HG03159 (cell line): ENCODE data around the gene LIG1.
A peak's percentile ranks its signal among the peaks of the same experiment; 100 is the strongest.

Experiments
- ATAC-seq: cut with Tn5 transposase; IDR thresholded peaks from one replicate; pipeline ENCODE4 v1.9.1; 2021; ENCODE audit warnings: mild to moderate bottlenecking, moderate library complexity; ENCODE audit not compliant: unreplicated experiment

Gene LIG1

GRCh38 chr19:48182434-48182833 is 12.3 kb upstream of the LIG1 start:
- ATAC-seq = no peak

DNA sequence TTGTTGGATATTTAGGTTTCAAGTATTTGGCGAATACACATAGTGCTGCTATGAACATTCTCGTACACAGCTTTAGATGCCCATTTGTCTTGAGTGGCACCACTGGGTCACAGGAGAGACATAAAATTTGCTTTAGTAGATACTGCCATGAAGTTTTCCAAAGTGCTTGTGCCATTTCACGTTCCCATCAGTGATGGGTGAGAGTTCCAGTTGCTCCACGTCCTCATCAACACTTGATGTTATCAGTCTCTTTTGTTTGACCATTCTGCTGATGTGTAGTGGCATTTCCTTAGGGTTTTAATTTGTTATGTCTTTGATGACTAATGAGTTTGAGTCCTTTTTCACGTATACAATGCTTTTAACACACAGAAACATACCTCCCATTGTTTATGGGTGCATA is 11.4 kb upstream of the LIG1 start:
- no peak for ATAC-seq

DNA sequence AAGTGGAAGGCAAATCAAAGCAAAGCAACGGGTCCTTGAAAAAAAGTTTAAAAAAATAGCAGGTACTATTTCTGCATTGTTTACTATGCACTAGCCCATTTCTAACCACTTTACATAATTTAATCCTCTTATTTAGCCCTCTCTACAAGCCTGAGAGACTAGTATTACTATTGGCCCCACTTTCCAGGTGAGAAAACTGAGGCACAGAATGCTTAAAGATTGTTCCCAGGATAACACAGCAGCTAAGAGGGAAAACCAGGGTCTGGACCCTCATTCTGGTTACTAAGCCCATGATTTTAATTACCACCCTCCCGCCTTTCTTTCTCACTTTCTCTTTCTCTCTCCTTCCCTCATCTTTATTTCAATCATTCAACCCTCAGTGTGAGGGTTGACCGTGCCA is 6.1 kb upstream of the LIG1 start:
- no peak for ATAC-seq

DNA sequence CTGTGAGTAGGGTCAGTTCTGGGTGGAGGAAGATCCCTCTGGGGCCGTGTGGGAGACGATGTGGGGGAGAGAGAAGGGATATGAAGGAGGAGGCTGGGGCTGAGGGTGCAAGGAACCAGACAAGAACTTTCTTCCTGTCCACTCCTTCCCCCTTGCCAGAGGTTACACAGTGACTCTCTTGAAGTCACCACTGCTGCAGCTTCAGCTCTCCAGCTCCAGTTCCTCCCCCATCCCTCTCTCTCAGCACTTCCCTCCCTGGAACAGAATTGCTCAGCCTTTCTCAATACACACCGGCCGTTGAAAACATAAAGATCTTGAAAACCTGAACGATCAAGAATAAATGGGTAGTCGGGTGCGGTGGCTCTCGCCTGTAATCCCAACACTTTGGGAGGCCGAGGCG is 5.4 kb upstream of the LIG1 start:
- no peak for ATAC-seq

DNA sequence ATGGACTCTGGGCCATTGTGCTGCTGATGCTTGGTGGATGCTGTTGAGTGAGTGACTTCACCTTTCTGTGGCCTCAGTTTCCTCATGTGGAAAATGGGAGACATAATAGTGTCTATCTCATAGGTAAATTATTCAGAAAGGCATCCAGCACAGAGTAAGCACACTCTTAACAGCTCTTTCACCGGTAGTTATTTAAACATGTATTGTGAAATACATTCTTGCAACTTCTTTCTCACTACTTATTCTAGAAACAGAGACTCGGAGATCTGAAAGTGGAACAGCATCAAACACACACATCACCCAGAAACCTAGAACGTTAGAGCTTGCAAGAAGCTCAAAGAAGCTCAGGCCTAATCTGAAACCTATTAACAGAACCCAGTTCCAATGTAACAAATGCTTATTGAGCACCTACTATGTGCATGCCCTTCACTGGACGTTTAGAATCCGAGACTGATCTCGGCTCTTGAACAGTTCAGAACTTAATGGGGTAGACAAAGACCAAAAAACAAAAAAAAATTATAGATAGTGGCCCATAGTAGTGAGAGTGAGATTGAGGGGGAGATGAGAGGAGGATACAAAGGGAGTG is 4.4 kb upstream of the LIG1 start:
- no peak for ATAC-seq

DNA sequence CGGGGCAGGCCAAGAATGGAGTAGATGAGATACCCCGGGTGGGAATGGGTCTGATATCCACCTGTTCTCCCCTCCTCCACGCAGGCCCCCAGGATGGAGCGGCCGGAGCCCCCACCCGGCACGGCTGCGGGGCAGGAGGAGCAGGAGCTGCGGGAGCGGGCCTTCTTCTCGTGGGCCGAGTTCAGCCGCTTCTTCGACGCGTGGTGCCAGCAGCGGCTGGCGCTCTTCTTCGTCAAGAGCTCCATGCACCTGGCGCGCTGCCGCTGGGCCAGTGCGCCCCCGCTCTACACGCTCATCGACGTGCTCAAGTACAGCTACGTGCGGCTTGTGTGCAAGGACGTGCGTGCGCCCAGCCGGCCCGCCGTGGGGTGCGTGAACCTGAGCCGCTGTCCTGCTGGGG is 1.6 kb upstream of the LIG1 start:
- no peak for ATAC-seq

DNA sequence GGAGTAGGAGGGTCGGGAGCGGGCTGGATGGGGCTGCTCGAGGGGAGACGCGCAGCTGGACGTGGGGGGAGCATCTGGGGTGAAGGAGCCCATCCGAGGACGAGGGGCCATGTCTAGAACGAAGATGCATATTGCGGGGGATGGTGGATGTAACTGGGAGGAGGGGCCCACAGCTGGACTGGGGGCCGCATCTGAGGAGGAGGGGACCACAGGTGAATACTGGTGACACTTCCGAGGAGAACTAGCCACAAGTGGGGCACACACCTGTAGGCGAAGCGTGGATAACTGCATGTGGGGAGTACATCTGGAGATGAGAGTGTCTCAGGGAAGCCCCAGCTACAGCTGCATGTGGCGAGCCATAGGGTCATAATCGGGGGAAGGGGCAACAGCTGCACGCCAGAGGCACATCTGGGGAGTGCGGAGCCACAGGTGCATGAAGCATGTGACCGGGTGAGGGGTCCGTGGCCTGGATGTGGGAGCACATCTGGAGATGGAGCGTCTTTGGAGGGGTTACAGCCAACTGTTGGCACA is 738 bp upstream of the LIG1 start:
- ATAC-seq = no peak

DNA sequence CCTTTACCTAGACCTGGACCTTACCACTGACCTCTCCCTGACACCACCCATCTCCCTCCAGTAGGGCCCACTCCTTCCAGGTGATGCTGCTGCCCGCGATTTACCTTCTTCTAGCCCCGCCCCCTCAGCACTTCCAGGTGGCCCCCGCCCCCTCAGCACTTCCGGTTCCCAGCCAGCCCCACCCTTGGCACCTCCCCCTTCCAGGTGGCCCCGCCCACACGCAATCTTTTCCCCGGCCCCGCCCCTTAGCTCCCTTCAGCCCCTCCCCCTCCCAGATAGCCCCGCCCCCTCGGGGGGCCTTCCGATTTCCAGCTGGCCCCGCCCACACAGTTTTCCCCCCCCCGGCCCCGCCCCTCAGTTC is 586 bp downstream of the LIG1 start:
- peak; percentile 25 for ATAC-seq

DNA sequence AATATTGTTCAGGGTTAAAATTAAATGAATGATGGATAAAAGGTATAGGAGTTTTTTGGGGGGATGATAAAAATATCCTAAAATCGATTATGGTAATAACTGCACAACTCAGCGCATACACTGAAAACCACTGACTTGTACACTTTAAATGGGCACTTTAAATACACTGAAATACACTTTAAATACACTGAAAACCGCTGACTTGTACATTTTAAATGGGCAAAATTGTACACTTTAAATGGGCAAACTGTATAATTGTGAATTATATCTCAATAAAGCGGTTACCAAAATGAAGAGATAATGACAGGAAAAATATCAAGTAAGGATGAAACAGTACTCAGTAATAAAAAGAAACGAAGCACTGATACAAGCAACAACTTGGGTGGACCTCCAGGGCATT is 1.5 kb downstream of the LIG1 start:
- no peak for ATAC-seq

- no peak for ATAC-seq
Observed at GRCh38 chr19:48158210-48158790, 11.8 kb downstream of the LIG1 start.

DNA sequence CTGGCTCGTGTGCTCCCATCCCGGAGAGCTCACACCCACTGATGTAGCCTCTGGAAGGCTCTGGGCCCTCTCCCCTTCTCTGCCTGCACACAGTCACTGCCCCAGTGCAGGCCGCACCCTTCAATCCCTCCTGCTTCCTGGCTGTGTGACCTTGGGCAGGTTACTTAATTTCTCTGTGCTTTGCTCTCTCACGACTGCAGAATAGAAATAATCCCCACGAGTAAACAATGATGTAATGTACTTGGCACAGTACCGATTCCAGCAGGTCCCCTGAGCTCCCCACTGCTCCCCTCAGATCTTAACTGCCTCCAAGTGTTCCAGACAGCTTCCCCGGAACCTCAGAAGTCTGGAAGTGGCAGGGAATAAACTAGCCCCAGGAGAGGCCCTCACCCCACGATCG is 16.1 kb downstream of the LIG1 start:
- no peak for ATAC-seq

GRCh38 chr19:48152551-48152950 is 17.6 kb downstream of the LIG1 start:
- ATAC-seq = no peak

GRCh38 chr19:48149430-48149829 is 20.7 kb downstream of the LIG1 start:
- no peak for ATAC-seq

DNA sequence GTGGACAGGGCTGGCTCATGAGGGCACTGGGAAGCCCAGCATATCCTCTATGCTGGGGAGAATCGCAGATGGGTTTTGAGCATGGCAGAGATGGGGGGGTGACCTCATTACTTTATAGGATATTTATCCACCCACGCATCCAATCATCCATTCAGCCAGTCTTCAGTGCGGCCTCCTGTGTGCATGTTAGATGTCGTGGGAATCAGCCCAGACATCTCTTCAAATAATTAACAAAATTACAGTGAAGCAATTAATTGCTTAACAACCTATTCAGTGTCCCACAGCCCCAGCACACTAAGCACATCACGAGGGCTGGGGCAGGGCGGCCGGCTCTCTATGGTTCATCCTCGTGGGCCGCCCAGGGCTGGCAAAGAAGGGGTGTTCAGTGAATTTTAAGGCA is 21.6 kb downstream of the LIG1 start:
- ATAC-seq = no peak

GRCh38 chr19:48147597-48148175 is 22.5 kb downstream of the LIG1 start:
- no peak for ATAC-seq

DNA sequence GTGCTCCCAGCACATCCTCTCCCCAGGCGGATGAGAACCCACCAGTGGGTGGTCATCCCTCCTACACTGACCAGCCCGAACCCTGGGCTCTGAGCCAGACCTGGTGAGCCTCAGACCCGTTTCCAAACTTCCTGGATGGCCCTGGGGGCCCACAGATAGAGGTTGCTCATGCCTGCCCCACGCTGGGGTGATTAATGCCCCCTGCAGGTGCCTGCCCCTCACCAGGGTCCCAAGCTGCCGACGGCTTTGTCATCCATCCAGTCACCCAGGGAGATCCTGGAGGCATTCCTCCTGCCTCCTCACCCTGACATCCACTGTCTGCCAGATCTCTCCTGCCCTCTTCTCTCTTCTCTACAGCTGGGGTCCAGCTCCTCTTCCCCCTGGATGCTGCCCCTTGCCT is 31.1 kb downstream of the LIG1 start:
- ATAC-seq = no peak

- no peak for ATAC-seq
Observed at GRCh38 chr19:48137411-48137810, 32.7 kb downstream of the LIG1 start.

DNA sequence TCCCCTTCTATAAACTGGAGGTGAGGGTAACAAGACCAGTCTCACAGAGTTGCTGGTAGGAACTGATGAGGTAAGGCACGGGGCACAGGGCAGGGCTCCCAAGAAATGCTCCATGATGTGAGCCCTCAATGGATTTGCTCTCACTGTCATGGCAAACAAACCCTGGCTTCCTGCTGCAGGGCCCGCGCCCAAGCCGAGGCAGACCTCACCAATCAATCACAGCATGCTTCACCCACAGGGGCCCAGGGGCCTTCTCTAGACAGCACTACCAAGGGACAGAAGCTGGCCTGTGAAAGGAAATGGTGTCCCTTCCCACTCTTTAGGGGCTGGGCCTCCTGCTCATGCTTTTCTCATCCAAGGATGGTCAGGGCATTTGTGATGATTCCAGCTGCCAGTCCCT is 33.6 kb downstream of the LIG1 start:
- ATAC-seq = no peak

- no peak for ATAC-seq
Observed at GRCh38 chr19:48135411-48135810, 34.7 kb downstream of the LIG1 start.

DNA sequence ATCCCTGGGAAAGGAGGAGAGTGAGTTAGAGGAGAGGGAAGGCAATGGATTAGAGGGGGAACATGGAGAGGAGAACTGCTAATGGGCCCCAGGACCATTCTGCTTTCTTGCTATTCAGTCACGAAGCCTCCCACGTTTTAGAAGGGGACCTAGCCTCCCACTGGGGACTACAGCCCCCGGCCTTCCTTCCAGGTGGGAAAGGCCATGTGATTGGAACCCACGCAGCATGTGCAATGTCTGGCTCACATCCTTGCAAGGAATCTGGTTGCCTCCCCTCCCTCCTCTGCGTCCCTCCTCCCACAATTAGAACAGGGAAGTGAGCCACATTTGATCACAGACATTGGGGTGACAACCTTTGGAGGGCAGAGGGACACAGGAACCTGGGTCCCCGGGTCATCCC is 37.0 kb downstream of the LIG1 start:
- no peak for ATAC-seq

- no peak for ATAC-seq
Observed at GRCh38 chr19:48127561-48127960, 42.6 kb downstream of the LIG1 start.

DNA sequence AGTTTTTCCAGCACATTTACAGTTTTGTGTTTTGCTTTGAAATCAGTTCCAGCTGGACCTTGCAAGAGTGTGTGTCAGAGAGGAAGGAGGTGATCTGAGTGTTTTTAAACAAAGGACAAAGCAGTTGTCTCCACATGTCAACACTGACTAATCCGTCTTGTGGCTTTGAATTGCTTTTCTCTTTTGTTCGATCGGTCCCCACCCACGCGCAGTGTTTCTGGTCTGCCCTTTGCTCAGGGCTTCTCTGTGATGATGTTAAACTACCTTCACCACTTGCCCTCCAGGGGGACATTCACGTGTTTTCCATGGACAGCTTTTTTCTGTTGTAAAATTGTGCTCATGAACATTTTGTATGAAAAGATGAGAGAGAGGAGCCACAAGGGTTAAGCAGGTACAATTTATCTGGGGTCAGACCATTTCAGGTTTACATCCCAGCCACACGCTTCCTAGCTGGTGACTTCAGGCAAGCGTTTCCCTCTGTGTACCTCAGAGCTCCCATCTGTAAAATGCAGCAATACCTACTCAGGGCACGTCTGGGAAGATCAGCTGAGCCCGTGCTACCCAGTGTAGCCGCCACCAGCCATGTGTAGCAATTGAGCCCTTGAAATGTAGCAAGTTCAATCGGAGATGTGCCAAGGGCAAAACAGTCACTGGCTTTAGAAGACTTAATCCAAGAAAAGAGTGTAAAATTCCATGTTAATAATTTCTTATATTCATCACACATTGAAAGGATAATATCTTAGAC is 46.1 kb downstream of the LIG1 start:
- ATAC-seq = no peak
